Measurements from ENCODE around the gene DECR2. TPM values are rescaled to one million over a fixed set of nuclear protein-coding genes. Genes with fewer than 3 reads are reported as not detected.
"Not testable (repeated sequence)": the region's sequence is repeated elsewhere in the genome, so short reads cannot be mapped to it uniquely, and the experiment has no call there.

DECR2 gene
- polyA plus RNA-seq, 3 donors: 19.6 to 47.3 (median 33.7) TPM

- no peak for DNase-seq
These were observed 24.2 kb upstream of the DECR2 start for GRCh38 chr16:377419-377951.

DNA sequence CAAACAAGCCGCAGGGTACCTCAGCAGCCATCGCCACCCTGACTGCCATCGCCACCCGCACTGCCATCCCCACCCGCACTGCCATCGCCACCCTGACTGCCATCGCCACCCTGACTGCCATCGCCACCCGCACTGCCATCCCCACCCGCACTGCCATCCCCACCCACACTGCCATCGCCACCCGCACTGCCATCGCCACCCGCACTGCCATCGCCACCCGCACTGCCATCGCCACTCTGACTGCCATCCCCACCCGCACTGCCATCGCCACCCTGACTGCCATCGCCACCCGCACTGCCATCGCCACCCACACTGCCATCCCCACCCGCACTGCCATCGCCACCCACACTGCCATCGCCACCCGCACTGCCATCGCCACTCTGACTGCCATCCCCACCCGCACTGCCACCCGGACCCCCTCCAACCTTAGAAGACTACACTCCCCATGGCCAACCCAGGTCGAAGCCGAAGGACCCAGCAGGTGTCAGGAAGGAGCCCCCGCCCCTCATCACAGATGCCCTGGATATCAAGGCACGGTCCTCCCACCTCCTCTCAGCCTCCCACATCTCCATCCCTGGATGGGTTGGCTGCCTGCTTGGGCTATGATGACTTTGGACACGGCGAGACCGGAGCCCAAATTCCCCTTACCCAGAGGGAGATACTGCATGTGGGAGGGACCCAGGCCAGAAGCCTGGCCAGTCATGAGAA, 23.4 kb upstream of the DECR2 start:
- not testable (repeated sequence) for DNase-seq

- no peak for DNase-seq
These were observed 22.9 kb upstream of the DECR2 start for GRCh38 chr16:378821-379182.

GRCh38 chr16:379183-379960, 22.3 kb upstream of the DECR2 start:
- no peak for DNase-seq

GRCh38 chr16:379961-380761, 21.5 kb upstream of the DECR2 start:
- DNase-seq: no peak

DNA sequence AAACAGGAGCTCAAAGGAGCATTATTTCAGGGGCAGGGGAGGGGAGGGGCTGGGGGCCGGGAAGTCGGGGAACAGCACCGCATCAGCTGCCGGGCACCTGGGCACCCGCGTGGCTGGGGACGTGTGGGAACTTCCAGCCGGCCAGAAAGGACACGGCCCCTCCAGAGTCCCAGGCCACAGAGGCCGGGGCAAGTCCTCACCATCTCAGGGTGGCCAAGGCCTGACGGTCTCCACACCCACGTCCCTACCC, 21.0 kb upstream of the DECR2 start:
- no peak for DNase-seq

- no peak for DNase-seq
These were observed 20.5 kb upstream of the DECR2 start for GRCh38 chr16:381012-381788.

DNA sequence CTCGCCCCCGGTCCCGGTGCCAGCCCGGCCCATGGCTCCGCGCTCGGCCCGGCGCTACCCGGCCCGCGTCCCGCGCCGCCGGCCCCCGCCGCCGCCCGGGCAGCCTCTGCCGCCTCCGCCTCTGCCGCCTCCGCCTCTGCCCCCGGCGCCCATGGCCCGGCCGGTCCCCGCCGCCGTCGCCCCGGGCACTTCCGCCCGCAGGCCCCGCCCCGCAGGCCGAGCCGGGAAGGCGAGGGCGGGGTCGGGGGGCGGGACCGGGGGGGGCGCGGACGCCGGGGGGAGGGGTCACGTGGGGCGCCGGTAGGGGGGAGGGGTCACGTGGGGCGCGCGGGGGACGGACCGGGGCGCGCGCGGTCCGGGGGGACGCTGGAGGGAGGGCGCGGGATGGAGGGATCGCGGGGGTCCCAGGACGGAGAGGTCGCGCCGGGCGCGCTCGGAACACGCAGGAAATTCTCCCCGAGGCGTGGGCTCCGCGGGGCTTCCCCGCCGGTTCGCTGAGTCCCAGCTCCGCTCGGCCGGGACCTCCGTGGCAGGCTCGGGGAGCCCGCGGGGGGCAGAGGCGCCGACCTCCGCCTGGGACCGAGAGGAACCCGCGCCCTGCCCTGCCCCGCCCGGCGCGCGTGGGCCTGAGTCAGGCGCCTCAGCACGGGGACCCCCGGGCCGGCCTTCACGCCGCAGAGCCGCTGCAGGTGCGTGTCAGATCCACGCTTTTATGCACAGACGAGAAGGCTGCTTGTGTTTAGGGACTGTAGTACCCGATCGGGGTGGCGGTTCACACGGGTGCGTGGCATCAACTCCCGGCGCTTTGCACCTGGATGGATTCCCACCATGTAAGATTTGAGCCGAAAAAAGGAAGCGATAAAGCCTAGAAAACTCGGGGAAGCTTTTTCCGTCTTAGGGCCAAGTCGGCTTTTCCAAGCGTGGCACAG, 19.6 kb upstream of the DECR2 start, which contains the start of gene PGAP6:
TSS of gene PGAP6 (minus strand) at position 190 of the 929 bp plus-strand sequence. CDS start at position 33, 157 bp downstream.
- DNase-seq: no peak

GRCh38 chr16:383326-384051, 18.2 kb upstream of the DECR2 start:
- DNase-seq: no peak

DNA sequence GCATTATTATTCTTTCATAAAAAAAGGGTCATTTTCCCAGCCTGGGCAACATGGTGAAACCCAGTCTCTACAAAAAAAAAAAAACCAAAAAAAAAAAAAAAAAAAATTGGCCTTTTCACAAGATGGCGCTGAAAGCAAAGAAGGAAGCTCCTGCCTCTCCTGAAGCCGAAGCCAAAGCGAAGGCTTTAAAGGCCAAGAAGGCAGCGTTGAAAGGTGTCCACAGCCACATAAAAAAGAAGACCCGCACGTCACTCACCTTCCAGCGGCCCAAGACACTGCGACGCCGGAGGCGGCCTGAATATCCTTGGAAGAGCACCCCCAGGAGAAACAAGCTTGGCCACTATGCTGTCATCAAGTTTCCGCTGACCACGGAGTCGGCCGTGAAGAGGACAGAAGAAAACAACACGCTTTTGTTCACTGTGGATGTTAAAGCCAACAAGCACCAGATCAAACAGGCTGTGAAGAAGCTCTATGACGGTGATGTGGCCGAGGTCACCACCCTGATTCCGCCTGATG, 15.0 kb upstream of the DECR2 start:
- DNase-seq: no peak

DNA sequence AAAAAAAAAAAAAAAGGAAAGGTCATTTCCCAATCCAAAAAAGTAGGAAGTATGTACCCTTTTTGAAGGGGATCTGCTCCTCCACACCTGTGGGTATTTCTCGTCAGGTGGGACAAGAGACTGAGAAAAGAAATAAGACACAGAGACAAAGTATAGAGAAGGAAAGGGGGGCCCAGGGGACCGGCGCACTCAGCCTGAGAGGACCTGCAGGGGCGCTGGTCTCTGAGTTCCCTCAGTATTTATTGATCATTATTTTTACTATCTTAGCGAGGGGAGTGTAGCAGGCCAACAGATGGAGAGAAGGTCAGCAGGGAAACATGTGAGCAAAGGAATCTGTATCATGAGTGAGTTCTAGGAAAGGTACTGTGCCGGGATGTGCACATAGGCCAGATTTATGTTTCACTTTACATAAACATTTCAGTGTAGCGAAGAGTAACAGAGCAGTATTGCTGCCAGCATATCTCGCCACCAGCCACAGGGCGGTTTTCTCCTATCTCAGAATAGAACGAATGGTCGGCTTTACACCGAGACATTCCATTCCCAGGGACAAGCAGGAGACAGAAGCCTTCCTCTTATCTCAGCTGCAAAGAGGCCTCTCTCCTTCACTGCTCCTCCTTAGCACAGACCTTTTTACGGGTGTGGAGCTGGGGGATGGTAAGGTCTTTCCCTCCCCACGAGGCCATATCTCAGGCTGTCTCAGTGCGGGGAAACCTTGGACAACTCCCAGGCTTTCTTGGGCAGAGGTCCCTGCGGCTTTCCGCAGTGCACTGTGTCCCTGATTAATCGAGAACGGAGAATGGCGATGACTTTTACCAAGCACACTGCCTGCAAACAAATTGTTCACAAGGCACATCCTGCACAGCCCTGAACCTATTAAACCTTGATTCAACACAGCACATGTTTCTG, 13.7 kb upstream of the DECR2 start:
- not testable (repeated sequence) for DNase-seq

DNA sequence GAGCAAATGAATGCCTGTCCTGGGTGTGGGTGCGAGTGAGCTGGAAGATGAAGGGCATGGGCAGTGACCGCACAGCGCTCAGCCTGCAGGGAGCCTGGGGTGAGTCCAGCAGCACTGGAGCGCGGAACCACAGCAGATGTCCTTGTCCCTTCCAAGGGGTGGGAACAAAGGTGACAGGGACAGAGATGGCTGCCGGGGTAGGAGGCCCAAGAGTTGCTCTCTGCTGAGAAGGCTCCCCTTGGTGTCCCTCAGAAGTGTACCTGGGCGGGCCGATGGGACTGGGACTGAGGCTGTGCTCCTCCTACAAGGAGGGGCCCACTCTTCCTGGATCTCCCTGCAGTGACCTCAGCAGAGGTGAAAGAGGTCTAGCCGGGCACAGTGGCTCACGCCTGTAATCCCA, 12.3 kb upstream of the DECR2 start:
- no peak for DNase-seq

GRCh38 chr16:391885-392335, 9.8 kb upstream of the DECR2 start:
- DNase-seq: no peak

GRCh38 chr16:392450-393030, 9.1 kb upstream of the DECR2 start:
- no peak for DNase-seq

GRCh38 chr16:396199-396598, 5.5 kb upstream of the DECR2 start:
- DNase-seq: no peak

DNA sequence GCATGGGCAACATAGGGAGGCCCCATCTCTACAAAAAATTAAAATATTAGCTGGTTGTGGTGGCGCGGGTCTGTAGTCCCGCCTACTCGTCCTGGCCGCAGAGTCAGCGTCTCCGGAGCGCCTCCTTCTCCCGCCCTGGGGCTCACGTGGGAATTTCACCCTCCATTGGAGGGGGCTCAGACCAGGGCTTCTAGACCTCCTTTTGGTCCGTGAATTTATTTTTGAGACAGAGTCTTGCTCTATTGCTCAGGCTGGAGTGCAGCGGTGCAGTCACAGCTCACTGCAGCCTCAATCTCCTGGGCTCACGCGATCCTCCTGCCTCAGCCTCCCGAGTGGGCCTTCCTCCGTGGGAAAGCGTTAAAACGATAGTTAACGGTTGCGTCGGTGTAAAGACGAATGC, 5.1 kb upstream of the DECR2 start:
- DNase-seq: no peak

- no peak for DNase-seq
These were observed 4.5 kb upstream of the DECR2 start, which contains the start of gene NME4 for GRCh38 chr16:397135-397661. TSS of gene NME4 (plus strand) at chr16:397199. CDS start at chr16:397223, 24 bp downstream.
